T-cell (primary cell): Measurements from ENCODE around the gene TMEM132C. TPM values are rescaled to one million over a fixed set of nuclear protein-coding genes. Genes with fewer than 3 reads are reported as not detected.

Experiments
- ATAC-seq, 4 experiments: fragments of 200-7000 bp in 3 of 4; fragments of 150-1000 bp in 1 of 4; cut with Tn5 transposase; replicated peaks in 1 of 4; 1 replicate in 3 of 4; 2 replicates in 1 of 4; pipeline ENCODE4 v1.10.0; 2021; ENCODE audit warnings: moderate library complexity in 3 of 4, mild to moderate bottlenecking in 2 of 4, moderate number of reproducible peaks in 1 of 4
- CTCF ChIA-PET, 2 donors: fragments of 300-600 bp; sonication (Branson Sonifier 250); formaldehyde crosslinking; loops; one replicate each; lab custom pipeline; 2022; ENCODE audit warnings: antibody characterized with exemption in 2 of 2; lab: Charles Lee
- POLR2A ChIA-PET, 2 donors: fragments of 300-600 bp; sonication (Branson Sonifier 250); formaldehyde crosslinking; loops; one replicate each; lab custom pipeline; 2022; ENCODE audit warnings: antibody characterized with exemption in 2 of 2; lab: Charles Lee
- DNase-seq, 35 experiments: peaks; one replicate each; pipeline versions ENCODE4 v3.0.0 to v3.0.0-alpha.2; 2013 to 2023
- H3K27ac ChIP-seq: one replicate; pipeline ENCODE4 v1.5.1; 2013; ENCODE audit warnings: low read length
- H3K27me3 ChIP-seq, 2 experiments: replicated peaks in 1 of 2; 1 replicate in 1 of 2; 2 replicates in 1 of 2; pipeline versions ENCODE4 v1.6.1 to v1.7.0; 2013; ENCODE audit warnings: low read length in 1 of 2, mixed read lengths in 1 of 2; ENCODE audit not compliant: control insufficient read depth in 2 of 2, insufficient read depth in 2 of 2; ENCODE audit errors: extremely low read depth in 1 of 2
- H3K36me3 ChIP-seq, 2 donors: 1 replicate in 1 of 2; 2 replicates in 1 of 2; pipeline versions ENCODE4 v1.6.1 to v1.7.0; 2013; ENCODE audit warnings: low read length in 1 of 2; ENCODE audit not compliant: control insufficient read depth in 2 of 2, insufficient read depth in 1 of 2; ENCODE audit errors: extremely low read depth in 1 of 2
- H3K4me1 ChIP-seq, 2 experiments: 1 replicate in 1 of 2; 2 replicates in 1 of 2; pipeline versions ENCODE4 v1.6.1 to v1.7.0; 2013; ENCODE audit warnings: low read length in 2 of 2, mixed read lengths in 1 of 2; ENCODE audit not compliant: insufficient read depth in 2 of 2, control insufficient read depth in 1 of 2; ENCODE audit errors: extremely low read depth in 1 of 2
- H3K4me3 ChIP-seq, 2 donors: 1 replicate in 1 of 2; 2 replicates in 1 of 2; pipeline versions ENCODE4 v1.5.1 to v1.7.0; 2013; ENCODE audit warnings: mild to moderate bottlenecking in 2 of 2, low read length in 1 of 2, moderate library complexity in 1 of 2; ENCODE audit not compliant: control insufficient read depth in 1 of 2; ENCODE audit errors: extremely low read depth in 1 of 2
- H3K9me3 ChIP-seq: 2 replicates; pipeline ENCODE4 v1.7.0; 2013
- H3K27ac Mint-ChIP-seq, 2 donors: one replicate each; pipeline ENCODE4 v1.8.0; 2020 to 2021; ENCODE audit warnings: mild to moderate bottlenecking in 2 of 2, mixed read lengths in 2 of 2
- H3K27me3 Mint-ChIP-seq, 2 donors: one replicate each; pipeline ENCODE4 v1.8.0; 2021 to 2022; ENCODE audit warnings: mixed read lengths in 2 of 2
- H3K36me3 Mint-ChIP-seq: one replicate; pipeline ENCODE4 v1.8.0; 2021; ENCODE audit warnings: mixed read lengths
- H3K4me1 Mint-ChIP-seq, 3 donors: one replicate each; pipeline ENCODE4 v1.8.0; 2020 to 2022; ENCODE audit warnings: mixed read lengths in 3 of 3, mild to moderate bottlenecking in 1 of 3
- H3K4me3 Mint-ChIP-seq, 3 donors: one replicate each; pipeline ENCODE4 v1.8.0; 2020 to 2022; ENCODE audit warnings: mild to moderate bottlenecking in 3 of 3, mixed read lengths in 3 of 3, moderate library complexity in 3 of 3
- H3K9me3 Mint-ChIP-seq, 3 donors: one replicate each; pipeline ENCODE4 v1.8.0; 2020 to 2022; ENCODE audit warnings: mixed read lengths in 3 of 3
- WGBS: methylation state at CpG from one replicate; pipeline ENCODE4 v1.1.5; 2013; ENCODE audit warnings: missing lambda C conversion rate; ENCODE audit not compliant: insufficient coverage; 5-methylcytosine and 5-hydroxymethylcytosine counted together
- total RNA-seq, 35 experiments: library from RNA in 6 of 35; stranded (reverse) in 6 of 35; fragments of 120-200 nt in 1 of 35; gene quantifications; one replicate each; pipeline versions ENCODE4 v1.2.1 to v1.2.4 and lab custom pipeline; 2013 to 2026

TMEM132C gene
- total RNA-seq, 5 donors from 2014 or later (not counting 1 experiment from before 2014, with no cell fraction given) = 0.07 TPM; not detected in 4

DNA sequence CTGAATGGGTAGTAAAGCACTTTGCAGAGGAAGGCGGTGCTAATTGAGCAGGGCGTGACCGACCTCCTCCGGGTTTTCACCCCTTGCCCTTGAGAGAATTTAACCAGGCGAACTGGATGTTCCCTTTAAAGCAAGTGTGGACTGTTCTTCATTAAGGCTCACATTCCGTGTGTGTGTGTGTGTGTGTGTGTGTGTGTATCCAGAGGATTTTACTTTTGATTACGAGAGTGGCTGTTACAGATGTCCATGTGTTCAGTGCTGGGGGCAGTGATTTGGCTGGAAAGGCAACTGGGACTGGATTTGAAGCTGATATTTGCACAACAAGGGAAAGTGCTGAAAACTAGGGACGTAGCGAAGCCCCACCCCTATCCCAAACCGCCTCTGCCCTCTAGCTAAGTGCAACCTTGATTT is 2.2 kb downstream of the TMEM132C start:
- Histone ChIP-seq H3K4me1 (no peaks in the 10 kb centered on the region), H3K27me3 (peaks cover 11 to 33% of the 10 kb centered on the region in 2 experiments), H3K36me3 (no peaks in the 10 kb centered on the region), H3K4me3 (no peak overlapping the region), H3K9me3 (no peaks in the 10 kb centered on the region), H3K27ac (no peak overlapping the region)
- Mint-ChIP-seq H3K4me3 (no peak overlapping the region), H3K27me3 (peaks cover 20 to 47% of the 10 kb centered on the region in 2 donors), H3K9me3 (peaks cover 0 to 12% (median 4%) of the 10 kb centered on the region in 3 donors), H3K4me1 (no peaks in the 10 kb centered on the region), H3K27ac (no peak overlapping the region), H3K36me3 (no peaks in the 10 kb centered on the region)
- ChIA-PET CTCF (no interaction called here), POLR2A (interaction anchor here in 1 of 2 donors (0.6 kb wide), 1 partner anchor 372 kb away, joined by 3 read pairs; no protein-coding TSS in a partner anchor)
- no peak for ATAC-seq
- 10% methylated on average over 8 of the region's 10 CpGs for WGBS
- no peak for DNase-seq

DNA sequence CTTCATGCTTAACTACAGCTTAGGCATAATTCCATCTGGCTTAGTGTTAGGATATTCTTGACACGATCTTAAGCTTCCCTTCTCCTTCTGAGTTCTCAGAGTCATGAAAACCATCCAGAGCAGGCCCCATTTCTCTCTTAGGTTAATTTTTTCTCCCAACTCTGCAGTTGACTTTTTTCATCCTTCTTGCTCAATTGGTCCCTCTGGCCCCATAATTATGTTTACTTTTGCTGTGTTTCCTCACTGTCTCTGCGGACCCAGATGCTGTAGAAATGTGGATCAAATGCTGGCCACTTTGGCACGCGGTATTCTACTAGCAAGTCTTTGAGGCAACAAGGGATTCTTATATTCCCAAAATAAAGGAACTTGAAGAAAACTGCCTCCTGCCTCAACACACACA is 9.5 kb downstream of the TMEM132C start:
- Mint-ChIP-seq H3K9me3 (peaks cover 13 to 32% (median 15%) of the 10 kb centered on the region in 3 donors), H3K36me3 (no peaks in the 10 kb centered on the region), H3K4me3 (no peak overlapping the region), H3K4me1 (no peaks in the 10 kb centered on the region), H3K27ac (no peak overlapping the region), H3K27me3 (peaks cover 2% of the 10 kb centered on the region in 2 donors)
- no peak overlapping the region for H3K27ac ChIP-seq
- H3K36me3 ChIP-seq = no peaks in the 10 kb centered on the region
- ATAC-seq (no peak), DNase-seq (no peak)
- H3K4me1 ChIP-seq = no peaks in the 10 kb centered on the region
- no peaks in the 10 kb centered on the region for H3K9me3 ChIP-seq
- POLR2A ChIA-PET = no interaction called here
- WGBS = no CpG with 5 or more reads among the region's 4 CpGs
- no peak overlapping the region for H3K4me3 ChIP-seq
- peaks cover 0 to 3% of the 10 kb centered on the region in 2 experiments for H3K27me3 ChIP-seq
- CTCF ChIA-PET = no interaction called here

DNA sequence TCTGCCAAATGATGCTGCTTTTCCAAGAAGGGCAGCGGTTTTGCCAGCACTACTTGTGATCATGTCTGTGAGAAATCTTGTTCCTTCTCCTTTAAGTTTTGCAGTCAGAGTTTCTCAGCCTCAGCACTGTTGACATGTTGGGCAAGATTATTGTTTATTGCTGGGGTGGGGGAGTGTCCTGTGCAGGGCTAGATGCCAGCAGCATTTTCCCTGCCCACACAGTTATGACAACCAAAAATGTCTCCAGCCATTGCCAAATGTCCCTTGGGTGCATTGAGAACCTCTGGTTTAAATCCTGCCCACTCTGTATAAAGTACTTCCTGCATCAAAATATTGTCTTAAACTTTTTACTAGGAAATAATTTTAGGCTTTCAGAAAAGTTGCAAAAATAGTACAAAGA is 20.0 kb downstream of the TMEM132C start:
- H3K4me3 Mint-ChIP-seq = no peak overlapping the region

DNA sequence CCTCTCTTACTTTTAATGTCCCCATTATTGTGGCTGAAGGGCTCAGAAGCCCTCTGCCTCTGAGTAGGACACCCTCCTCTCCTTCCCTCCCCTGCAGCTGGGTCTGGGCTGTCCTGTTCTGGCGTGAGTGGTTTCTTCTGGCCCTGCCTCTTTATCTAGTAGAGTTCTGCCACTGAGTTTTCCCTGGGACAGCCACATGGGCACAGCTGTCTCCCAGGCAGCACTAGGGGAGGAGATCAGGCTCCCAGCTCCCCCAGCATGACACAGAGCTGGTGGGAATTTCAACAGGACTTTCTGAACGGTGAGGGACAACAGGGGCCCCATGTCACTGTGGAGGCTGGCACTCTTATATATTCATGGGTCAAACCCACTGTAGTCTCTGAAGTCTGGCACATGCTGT is 21.4 kb downstream of the TMEM132C start:
- Histone ChIP-seq H3K27ac (no peak overlapping the region), H3K27me3 (no peaks in the 10 kb centered on the region), H3K4me1 (no peaks in the 10 kb centered on the region), H3K9me3 (no peaks in the 10 kb centered on the region), H3K4me3 (no peak overlapping the region), H3K36me3 (no peaks in the 10 kb centered on the region)
- H3K9me3 Mint-ChIP-seq = peaks cover 0 to 16% (median 2%) of the 10 kb centered on the region in 3 donors
- ATAC-seq (no peak), DNase-seq (no peak)
- H3K36me3 Mint-ChIP-seq = no peaks in the 10 kb centered on the region
- H3K4me3 Mint-ChIP-seq = no peak overlapping the region
- peaks cover 0 to 4% of the 10 kb centered on the region in 2 donors for H3K27me3 Mint-ChIP-seq
- 50% methylated on average over 1 of the region's 2 CpGs for WGBS
- CTCF ChIA-PET = no interaction called here
- POLR2A ChIA-PET = no interaction called here
- H3K27ac Mint-ChIP-seq = no peak overlapping the region
- H3K4me1 Mint-ChIP-seq = no peaks in the 10 kb centered on the region

More for the DNA sequence above, 20.0 kb downstream of the TMEM132C start:
- Histone ChIP-seq H3K4me3 (no peak overlapping the region), H3K27ac (no peak overlapping the region), H3K9me3 (no peaks in the 10 kb centered on the region), H3K4me1 (no peaks in the 10 kb centered on the region), H3K27me3 (no peaks in the 10 kb centered on the region), H3K36me3 (no peaks in the 10 kb centered on the region)
- Mint-ChIP-seq H3K27ac (no peak overlapping the region), H3K9me3 (peaks cover 0 to 19% (median 3%) of the 10 kb centered on the region in 3 donors), H3K36me3 (no peaks in the 10 kb centered on the region), H3K4me1 (no peaks in the 10 kb centered on the region), H3K27me3 (peaks cover 0 to 3% of the 10 kb centered on the region in 2 donors)
- DNase-seq (no peak), ATAC-seq (no peak)
- CTCF ChIA-PET = no interaction called here
- POLR2A ChIA-PET = no interaction called here
- WGBS = no CpG with 5 or more reads among the region's 1 CpG

DNA sequence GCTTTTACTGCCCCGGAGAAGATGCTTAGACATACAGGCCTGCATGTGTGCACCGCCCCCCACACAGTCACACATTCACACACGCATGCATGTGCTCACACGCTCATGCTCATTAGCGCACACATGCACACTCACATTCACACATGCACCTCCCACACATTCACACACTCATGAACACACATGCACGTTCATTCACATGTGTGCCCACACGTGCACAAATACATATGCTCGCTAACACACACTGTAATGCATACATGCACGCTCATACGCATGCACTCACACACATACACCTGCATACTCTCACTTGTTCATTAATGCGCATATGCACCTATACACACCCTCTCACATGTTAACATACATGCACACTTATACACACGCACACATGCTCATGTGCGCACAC is 21.9 kb downstream of the TMEM132C start:
- Histone ChIP-seq H3K9me3 (no peaks in the 10 kb centered on the region), H3K4me1 (no peaks in the 10 kb centered on the region), H3K27me3 (no peaks in the 10 kb centered on the region), H3K4me3 (no peak overlapping the region), H3K27ac (no peak overlapping the region), H3K36me3 (no peaks in the 10 kb centered on the region)
- CTCF ChIA-PET = no interaction called here
- no peaks in the 10 kb centered on the region for H3K36me3 Mint-ChIP-seq
- ATAC-seq (no peak), DNase-seq (no peak)
- no peak overlapping the region for H3K27ac Mint-ChIP-seq
- peaks cover 0 to 10% (median 0%) of the 10 kb centered on the region in 3 donors for H3K9me3 Mint-ChIP-seq
- H3K27me3 Mint-ChIP-seq = peaks cover 0 to 4% of the 10 kb centered on the region in 2 donors
- POLR2A ChIA-PET = no interaction called here
- 94% methylated on average over 11 of the region's 13 CpGs for WGBS
- no peaks in the 10 kb centered on the region for H3K4me1 Mint-ChIP-seq
- no peak overlapping the region for H3K4me3 Mint-ChIP-seq

DNA sequence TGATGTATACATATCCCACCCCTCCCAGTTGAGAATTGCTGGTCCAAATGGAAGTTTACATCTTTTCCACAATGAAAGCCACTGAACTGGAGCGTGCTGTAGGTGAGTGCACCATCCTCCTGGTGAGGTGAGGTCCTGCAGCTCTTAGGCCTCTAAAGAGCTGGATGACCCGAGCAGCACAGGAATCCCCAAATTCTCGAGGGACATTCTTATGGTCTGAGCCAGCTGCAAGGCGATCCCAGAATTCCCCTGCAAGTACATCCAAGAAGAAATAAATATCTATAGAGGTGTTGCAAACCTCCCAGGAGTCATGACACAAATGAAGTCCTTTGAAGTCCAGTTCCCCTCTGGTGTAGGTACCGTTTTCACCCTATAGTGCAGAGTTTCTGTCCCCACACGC is 24.0 kb downstream of the TMEM132C start:
- Histone ChIP-seq H3K36me3 (no peaks in the 10 kb centered on the region), H3K4me1 (no peaks in the 10 kb centered on the region), H3K27ac (no peak overlapping the region), H3K4me3 (no peak overlapping the region), H3K27me3 (no peaks in the 10 kb centered on the region), H3K9me3 (no peaks in the 10 kb centered on the region)
- no peaks in the 10 kb centered on the region for H3K4me1 Mint-ChIP-seq
- H3K9me3 Mint-ChIP-seq = peaks cover 0 to 9% (median 2%) of the 10 kb centered on the region in 3 donors
- H3K4me3 Mint-ChIP-seq = no peak overlapping the region
- ChIA-PET POLR2A (no interaction called here), CTCF (no interaction called here)
- no peak overlapping the region for H3K27ac Mint-ChIP-seq
- WGBS = 100% methylated on average over 2 of the region's 6 CpGs
- ATAC-seq (no peak), DNase-seq (no peak)
- H3K27me3 Mint-ChIP-seq = peaks cover 0 to 4% of the 10 kb centered on the region in 2 donors
- no peaks in the 10 kb centered on the region for H3K36me3 Mint-ChIP-seq
